Ascending aorta (tissue), 2 donors: ENCODE data around the gene LRCH1. TPM values are rescaled to one million over a fixed set of nuclear protein-coding genes. Genes with fewer than 3 reads are reported as not detected.
"Not testable (repeated sequence)": the region's sequence is repeated elsewhere in the genome, so short reads cannot be mapped to it uniquely, and the experiment has no call there.

ENCODE experiments used
- DNase-seq, 2 donors: peaks; one replicate each; pipeline ENCODE4 v3.0.0-alpha.2; 2019; ENCODE audit warnings: low spot score in 2 of 2
- H3K27ac ChIP-seq, 2 donors: fragments of 200-600 bp; sonication (generic); one replicate each; pipeline ENCODE4 v1.5.1; 2016 to 2017; ENCODE audit warnings: mild to moderate bottlenecking in 1 of 2
- H3K27me3 ChIP-seq: fragments of 200-600 bp; sonication (generic); one replicate; pipeline ENCODE4 v1.5.1; 2017
- H3K36me3 ChIP-seq, 2 donors: fragments of 200-600 bp; sonication (generic); one replicate each; pipeline ENCODE4 v1.5.1; 2016
- H3K4me1 ChIP-seq, 2 donors: fragments of 200-600 bp; sonication (generic); one replicate each; pipeline ENCODE4 v1.5.1; 2016 to 2017; ENCODE audit warnings: mild to moderate bottlenecking in 1 of 2
- H3K4me3 ChIP-seq, 2 donors: fragments of 200-600 bp; sonication (generic); one replicate each; pipeline ENCODE4 v1.5.1; 2016 to 2017; ENCODE audit warnings: mild to moderate bottlenecking in 1 of 2
- H3K9me3 ChIP-seq, 2 donors: fragments of 200-600 bp; sonication (generic); one replicate each; pipeline ENCODE4 v1.5.1; 2016
- CTCF ChIP-seq, 3 experiments: fragments of 200-600 bp in 2 of 3; fragments of 450-650 bp in 1 of 3; sonication (generic) in 2 of 3; IDR thresholded peaks; one replicate each; pipeline ENCODE4 v1.5.1; 2016 to 2019; ENCODE audit warnings: antibody characterized with exemption in 3 of 3, mild to moderate bottlenecking in 1 of 3, moderate library complexity in 1 of 3
- intact Hi-C: fragments of 100-400 bp; cut with DNase I; formaldehyde crosslinking; loops from one replicate; pipeline ENCODE4 v1.15.1; 2023
- total RNA-seq: library from RNA; depleted of rRNA; stranded (reverse); fragments of >200 nt; gene quantifications from one replicate; pipeline ENCODE4 v1.1.0, GENCODE V29; 2016

LRCH1 gene
- total RNA-seq, 1 donor from 2014 or later: 45.4 TPM

- Histone ChIP-seq H3K27me3 (no peaks in the 10 kb centered on the region), H3K27ac (no peak overlapping the region), H3K4me1 (peaks cover 0 to 4% of the 10 kb centered on the region in 2 donors), H3K4me3 (no peak overlapping the region), H3K9me3 (no peaks in the 10 kb centered on the region), H3K36me3 (no peaks in the 10 kb centered on the region)
- intact Hi-C loops: no loop called here
- TF ChIP-seq CTCF (IDR thresholded peaks at IDR 0.05): no peak
- no peak for DNase-seq
Measured at GRCh38 chr13:46516599-46517338, 36.2 kb upstream of the LRCH1 start.

GRCh38 chr13:46517748-46518147 is 35.2 kb upstream of the LRCH1 start:
- intact Hi-C loops, H3K9me3 ChIP-seq, H3K27ac ChIP-seq, H3K4me3 ChIP-seq, H3K27me3 ChIP-seq, H3K4me1 ChIP-seq, H3K36me3 ChIP-seq, DNase-seq: not testable (repeated sequence)

GRCh38 chr13:46519182-46519581 is 33.8 kb upstream of the LRCH1 start:
- Histone ChIP-seq H3K4me1 (peaks cover 0 to 4% of the 10 kb centered on the region in 2 donors), H3K27me3 (no peaks in the 10 kb centered on the region), H3K9me3 (no peaks in the 10 kb centered on the region), H3K36me3 (no peaks in the 10 kb centered on the region), H3K27ac (no peak overlapping the region), H3K4me3 (no peak overlapping the region)
- DNase-seq: no peak
- TF ChIP-seq CTCF (IDR thresholded peaks at IDR 0.05): no peak
- intact Hi-C loops: no loop called here

GRCh38 chr13:46520166-46520565 is 32.8 kb upstream of the LRCH1 start:
- TF ChIP-seq CTCF (IDR thresholded peaks at IDR 0.05): no peak
- no peaks in the 10 kb centered on the region for H3K27me3 ChIP-seq
- no peak overlapping the region for H3K27ac ChIP-seq
- no peaks in the 10 kb centered on the region for H3K9me3 ChIP-seq
- H3K4me1 ChIP-seq: peaks cover 0 to 4% of the 10 kb centered on the region in 2 donors
- no peaks in the 10 kb centered on the region for H3K36me3 ChIP-seq
- DNase-seq: no peak
- H3K4me3 ChIP-seq: no peak overlapping the region
- intact Hi-C loops: no loop called here

GRCh38 chr13:46521486-46521885 is 31.5 kb upstream of the LRCH1 start:
- intact Hi-C loops: no loop called here
- no peak for TF ChIP-seq CTCF (IDR thresholded peaks at IDR 0.05)
- Histone ChIP-seq H3K9me3 (no peaks in the 10 kb centered on the region), H3K4me1 (peaks cover 0 to 4% of the 10 kb centered on the region in 2 donors), H3K27me3 (no peaks in the 10 kb centered on the region), H3K4me3 (no peak overlapping the region), H3K36me3 (no peaks in the 10 kb centered on the region), H3K27ac (no peak overlapping the region)
- no peak for DNase-seq

GRCh38 chr13:46521921-46522747 is 30.8 kb upstream of the LRCH1 start:
- intact Hi-C loops: no loop called here
- no peak for TF ChIP-seq CTCF (IDR thresholded peaks at IDR 0.05)

More at GRCh38 chr13:46521921-46522747, 30.8 kb upstream of the LRCH1 start:
- Histone ChIP-seq H3K27ac (no peak overlapping the region), H3K36me3 (no peaks in the 10 kb centered on the region), H3K4me3 (no peak overlapping the region), H3K4me1 (peaks cover 0 to 1% of the 10 kb centered on the region in 2 donors), H3K9me3 (no peaks in the 10 kb centered on the region), H3K27me3 (no peaks in the 10 kb centered on the region)
- no peak for DNase-seq
